Middle frontal gyrus (tissue), 1 donor: ENCODE results near the gene KCNQ1.
A peak's percentile ranks its signal among the peaks of the same experiment; 100 is the strongest.

Experiments
- DNase-seq: peaks from one replicate; pipeline ENCODE4 v3.0.0-alpha.2; 2015; ENCODE audit warnings: low spot score; ENCODE audit errors: extremely low spot score

Gene KCNQ1

DNA sequence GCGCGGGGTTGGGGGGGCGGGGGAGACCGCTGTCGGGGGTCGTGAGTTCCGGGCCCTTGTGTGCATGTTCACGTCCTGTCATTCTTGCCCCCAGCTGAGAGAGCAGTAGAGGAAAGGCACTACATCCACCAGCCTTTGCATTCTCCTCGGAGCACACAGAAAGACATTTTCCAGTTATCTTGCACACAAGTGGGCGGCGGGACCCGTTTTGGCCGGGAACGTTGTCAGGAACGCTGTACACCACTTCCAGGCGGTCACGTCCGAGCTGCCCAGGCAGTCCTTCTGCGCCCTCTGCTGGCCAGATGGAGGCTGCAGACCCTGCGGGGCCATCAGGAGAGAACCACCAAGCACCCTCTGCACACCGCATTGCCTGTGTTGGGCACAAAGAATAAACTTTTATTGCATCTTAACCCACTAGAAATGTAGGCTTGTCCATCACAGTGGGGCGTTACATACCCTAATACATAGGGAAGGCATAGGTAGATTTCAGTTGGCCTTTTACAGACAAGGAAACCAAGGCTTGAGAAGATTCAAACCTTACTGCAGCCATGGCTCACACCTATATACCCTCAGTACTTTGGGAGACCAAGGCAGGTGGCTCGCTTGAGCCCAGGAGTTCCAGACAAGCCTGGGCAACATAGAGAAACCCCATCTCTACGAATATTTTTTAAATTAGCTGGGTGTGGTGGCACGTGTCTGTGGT, 443.6 kb downstream of the KCNQ1 start:
- peak; percentile 82 for DNase-seq

- DNase-seq = no peak
Measured at GRCh38 chr11:2889362-2890273, 444.8 kb downstream of the KCNQ1 start.

DNA sequence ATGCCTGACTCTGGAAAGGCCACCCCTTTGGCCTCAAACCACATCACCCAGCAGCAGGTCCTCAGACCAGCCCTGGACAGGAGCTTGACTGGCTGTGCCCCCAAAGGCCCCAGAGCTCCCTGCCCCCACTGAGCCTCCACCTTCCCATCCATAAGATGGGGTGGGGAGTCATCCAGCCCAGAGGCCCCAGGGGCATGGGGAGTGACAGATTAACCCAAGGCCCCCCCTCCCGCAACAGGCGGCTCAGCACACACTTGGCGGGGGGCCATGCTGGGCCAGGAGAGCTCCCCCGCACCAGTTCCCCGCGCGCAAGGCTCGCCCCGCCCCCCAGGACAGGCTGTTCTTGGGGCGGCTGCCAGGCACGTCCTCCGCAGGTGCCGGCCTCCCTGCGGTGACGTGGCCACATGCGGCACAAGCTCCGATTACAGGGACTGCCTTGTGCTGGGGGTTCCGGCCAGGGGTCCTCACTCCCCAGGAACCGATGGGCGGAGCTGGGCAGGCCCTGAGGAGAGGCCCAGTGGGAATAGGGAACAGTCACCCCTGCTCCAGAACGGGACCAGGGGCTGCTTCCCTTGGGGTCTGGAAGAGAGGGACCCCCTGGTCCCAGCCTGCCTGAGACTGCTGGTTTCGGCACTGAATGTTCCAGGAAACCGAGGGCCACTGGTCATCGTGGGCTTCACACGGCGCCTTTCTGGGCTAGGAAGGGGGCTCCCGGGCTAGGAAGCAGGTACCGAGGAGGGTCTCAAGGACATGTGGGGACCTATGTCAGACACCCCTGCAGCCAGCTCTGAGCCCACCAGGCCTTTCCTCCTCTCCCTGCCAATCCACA, 445.9 kb downstream of the KCNQ1 start:
- no peak for DNase-seq

GRCh38 chr11:2891326-2892214, 446.8 kb downstream of the KCNQ1 start:
- no peak for DNase-seq

GRCh38 chr11:2892215-2892966, 447.6 kb downstream of the KCNQ1 start:
- no peak for DNase-seq

DNA sequence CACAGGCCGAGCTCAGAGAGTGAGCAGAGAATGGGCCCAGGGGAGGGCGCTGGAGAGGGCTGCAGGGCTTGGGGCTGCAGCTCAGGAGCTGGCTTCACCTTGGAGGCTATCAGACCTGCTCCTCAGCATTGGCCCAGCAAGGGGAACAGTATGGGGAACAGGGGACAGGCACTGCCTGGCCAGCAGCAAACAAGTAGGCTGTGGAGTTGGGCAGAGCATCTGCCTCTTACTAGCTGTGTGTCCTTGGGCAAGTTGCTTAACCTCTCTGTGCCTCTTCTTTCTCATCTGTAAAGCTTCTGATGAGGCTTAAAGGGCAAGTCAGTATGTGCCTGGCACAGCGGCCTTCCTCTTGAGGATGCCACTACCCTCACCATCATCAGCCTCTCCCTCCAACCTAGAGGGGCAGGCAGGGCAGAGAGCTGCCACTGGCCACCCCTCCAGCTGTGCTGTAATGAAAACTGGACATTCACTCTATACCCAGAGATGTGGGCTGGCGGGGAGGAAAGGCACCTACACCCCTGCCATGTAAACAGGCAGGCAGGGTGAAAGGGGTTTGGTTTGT, 448.2 kb downstream of the KCNQ1 start:
- no peak for DNase-seq

DNA sequence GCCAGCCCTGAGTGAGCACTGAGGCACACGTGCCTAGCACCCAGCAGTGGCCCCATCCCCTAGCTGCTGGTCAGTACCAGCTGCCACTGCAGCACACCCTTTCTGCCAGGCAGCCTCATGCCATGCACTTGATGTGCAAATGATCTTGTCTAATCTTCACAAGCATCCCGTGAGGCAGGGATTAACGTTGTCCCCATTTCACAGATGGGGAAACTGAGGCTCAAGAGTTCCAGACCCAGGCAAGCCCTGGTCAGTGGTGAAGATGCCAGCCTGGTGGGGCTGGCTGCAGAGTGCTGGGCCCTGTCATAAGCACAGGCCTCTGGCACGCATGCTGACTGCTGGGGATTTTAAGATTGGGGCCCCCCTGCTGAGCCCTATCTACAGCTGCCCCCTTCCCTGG, 449.1 kb downstream of the KCNQ1 start:
- DNase-seq = no peak

DNA sequence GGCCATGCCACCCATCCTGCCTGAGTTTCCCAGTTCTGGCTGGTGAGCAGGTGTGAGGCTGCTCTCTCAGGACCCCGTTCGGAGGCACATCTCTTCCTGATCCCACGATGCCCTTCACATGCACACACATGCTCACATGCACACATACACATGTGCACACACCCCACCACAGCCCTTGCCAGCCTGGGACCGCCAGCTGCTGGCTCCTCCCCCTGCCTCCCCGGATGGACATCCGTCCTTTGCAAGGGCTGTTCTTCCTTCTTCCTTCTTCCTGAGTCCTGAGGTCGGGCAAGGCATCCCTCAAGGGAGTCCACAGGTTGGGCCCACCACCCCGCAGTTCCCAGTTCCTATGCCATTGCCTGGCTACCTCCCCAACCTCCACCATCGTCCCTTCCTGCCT, 451.2 kb downstream of the KCNQ1 start:
- no peak for DNase-seq

DNA sequence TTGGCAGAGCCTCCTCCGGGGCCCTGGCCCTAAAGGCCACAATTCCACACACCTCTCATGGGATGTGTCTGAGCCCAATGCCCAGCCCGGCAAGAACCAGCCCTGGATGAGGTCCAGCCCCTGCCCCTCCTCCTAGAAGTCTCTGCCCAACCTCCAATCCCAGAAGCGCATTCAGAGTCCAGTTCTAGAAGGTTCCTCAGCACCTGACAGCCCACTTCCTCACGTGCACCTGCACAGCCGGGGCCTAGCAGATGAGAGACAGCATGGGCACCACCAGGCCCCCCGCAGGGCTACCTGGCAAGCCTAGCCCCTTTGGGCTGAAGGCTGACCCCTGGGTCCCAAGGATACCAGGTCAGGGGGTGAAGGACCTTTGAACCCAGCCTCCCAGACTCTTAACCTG, 452.2 kb downstream of the KCNQ1 start:
- DNase-seq = no peak

GRCh38 chr11:2898366-2899079, 453.7 kb downstream of the KCNQ1 start:
- no peak for DNase-seq
